ENCODE measurements around the gene TSC2. TPM values are rescaled to one million over a fixed set of nuclear protein-coding genes. Genes with fewer than 3 reads are reported as not detected.

TSC2 gene
- 35.7 and 46.6 TPM in 2 replicates for total RNA-seq
- 24.5 and 39.6 TPM in 2 replicates for polyA plus RNA-seq
- polyA plus RNA-seq (2012): 52.2 and 55.8 TPM in 2 replicates
- polyA minus RNA-seq (ENCODE audit: low replicate concordance): 242 and 267 TPM in 2 replicates

DNA sequence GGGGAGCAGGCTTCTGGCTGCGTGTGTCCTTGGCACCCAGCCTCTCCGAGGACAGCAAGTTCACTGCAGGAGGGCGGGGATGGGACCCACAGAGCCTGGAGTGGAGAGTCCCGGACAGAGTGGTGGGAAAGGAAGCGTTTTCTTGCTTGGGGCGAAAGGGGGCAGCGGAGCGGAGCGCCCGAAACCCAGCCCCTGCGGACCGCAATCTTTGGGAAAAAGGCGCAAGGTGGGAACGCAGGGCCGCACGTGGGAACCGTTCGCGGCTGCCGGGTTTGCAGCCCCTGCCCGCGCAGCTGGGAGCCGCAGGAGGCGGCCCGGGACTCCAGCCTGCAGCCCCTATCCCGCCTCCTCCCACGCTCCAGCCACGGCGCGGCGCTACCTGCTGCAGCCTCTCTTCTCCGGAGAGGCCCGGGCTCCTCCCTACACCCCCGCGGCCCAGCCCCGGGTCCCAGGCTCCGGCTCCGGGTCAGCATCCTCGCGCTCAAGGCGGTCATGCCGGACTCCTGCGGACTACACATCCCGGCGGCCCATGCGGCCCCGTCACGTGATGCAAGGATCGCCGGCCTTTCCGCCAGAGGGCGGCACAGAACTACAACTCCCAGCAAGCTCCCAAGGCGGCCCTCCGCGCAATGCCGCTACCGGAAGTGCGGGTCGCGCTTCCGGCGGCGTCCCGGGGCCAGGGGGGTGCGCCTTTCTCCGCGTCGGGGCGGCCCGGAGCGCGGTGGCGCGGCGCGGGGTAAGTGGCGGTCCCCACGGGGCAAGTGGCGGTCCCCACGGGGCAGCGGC, at the start of gene TSC2, which contains the start of gene NTHL1:
TSC2 (plus strand) TSS at position 656 of the 786 bp plus-strand sequence. CDS start 631 bp downstream, outside the sequence.
NTHL1 (minus strand) TSS at position 505 of the 786 bp plus-strand sequence; CDS start at position 494, 11 bp downstream.
- Histone ChIP-seq H3K36me3 (ENCODE audit: control insufficient read depth, insufficient read depth, low read length) (no peaks in the 10 kb centered on the region), H4K20me1 (ENCODE audit: control insufficient read depth, extremely low read depth, insufficient read depth, low read length) (no peaks in the 10 kb centered on the region), H3K4me3 (replicated peaks in 1 of 4; ENCODE audit: control extremely low read depth in 1 of 4, insufficient read depth in 1 of 4, low read depth in 3 of 4, low read length in 4 of 4) (peak within 1 kb of the TSS; percentile 68 to 90 (median 79)), H3K27me3 (ENCODE audit: control insufficient read depth, insufficient read depth, low read length) (no peaks in the 10 kb centered on the region), H3K79me2 (ENCODE audit: control insufficient read depth, insufficient read depth, low read length) (peaks cover 13% of the 10 kb centered on the region), H3K9ac (ENCODE audit: insufficient read depth, low read length) (peak within 1 kb of the TSS; percentile 69), H3K27ac (ENCODE audit: insufficient read depth, low read length) (peak within 1 kb of the TSS; percentile 19), H3K4me2 (ENCODE audit: extremely low read depth, insufficient read depth, low read length) (peak within 1 kb of the TSS; percentile 99), H3K4me1 (ENCODE audit: control insufficient read depth, extremely low read depth, insufficient read depth, low read length) (peaks cover 6% of the 10 kb centered on the region), H3K9me3 (ENCODE audit: control insufficient read depth, insufficient read depth, low read depth, low read length) (no peaks in the 10 kb centered on the region), H2AFZ (ENCODE audit: low read length) (peak within 1 kb of the TSS; percentile 43)
- DNase-seq (ENCODE audit: low read depth in 2 of 2): peak; percentile 94 to 96
- no peak for TF ChIP-seq EZH2 (IDR thresholded peaks at IDR 0.05; ENCODE audit: low read length, missing control alignments)
- TF ChIP-seq, protein P1, sequence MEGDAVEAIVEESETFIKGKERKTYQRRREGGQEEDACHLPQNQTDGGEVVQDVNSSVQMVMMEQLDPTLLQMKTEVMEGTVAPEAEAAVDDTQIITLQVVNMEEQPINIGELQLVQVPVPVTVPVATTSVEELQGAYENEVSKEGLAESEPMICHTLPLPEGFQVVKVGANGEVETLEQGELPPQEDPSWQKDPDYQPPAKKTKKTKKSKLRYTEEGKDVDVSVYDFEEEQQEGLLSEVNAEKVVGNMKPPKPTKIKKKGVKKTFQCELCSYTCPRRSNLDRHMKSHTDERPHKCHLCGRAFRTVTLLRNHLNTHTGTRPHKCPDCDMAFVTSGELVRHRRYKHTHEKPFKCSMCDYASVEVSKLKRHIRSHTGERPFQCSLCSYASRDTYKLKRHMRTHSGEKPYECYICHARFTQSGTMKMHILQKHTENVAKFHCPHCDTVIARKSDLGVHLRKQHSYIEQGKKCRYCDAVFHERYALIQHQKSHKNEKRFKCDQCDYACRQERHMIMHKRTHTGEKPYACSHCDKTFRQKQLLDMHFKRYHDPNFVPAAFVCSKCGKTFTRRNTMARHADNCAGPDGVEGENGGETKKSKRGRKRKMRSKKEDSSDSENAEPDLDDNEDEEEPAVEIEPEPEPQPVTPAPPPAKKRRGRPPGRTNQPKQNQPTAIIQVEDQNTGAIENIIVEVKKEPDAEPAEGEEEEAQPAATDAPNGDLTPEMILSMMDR (conservative IDR thresholded peaks at IDR 0.05 in 1 of 2, IDR thresholded peaks at IDR 0.05 in 1 of 2; ENCODE audit: low read depth in 1 of 2, low read length in 2 of 2): peak; percentile 35 to 39

DNA sequence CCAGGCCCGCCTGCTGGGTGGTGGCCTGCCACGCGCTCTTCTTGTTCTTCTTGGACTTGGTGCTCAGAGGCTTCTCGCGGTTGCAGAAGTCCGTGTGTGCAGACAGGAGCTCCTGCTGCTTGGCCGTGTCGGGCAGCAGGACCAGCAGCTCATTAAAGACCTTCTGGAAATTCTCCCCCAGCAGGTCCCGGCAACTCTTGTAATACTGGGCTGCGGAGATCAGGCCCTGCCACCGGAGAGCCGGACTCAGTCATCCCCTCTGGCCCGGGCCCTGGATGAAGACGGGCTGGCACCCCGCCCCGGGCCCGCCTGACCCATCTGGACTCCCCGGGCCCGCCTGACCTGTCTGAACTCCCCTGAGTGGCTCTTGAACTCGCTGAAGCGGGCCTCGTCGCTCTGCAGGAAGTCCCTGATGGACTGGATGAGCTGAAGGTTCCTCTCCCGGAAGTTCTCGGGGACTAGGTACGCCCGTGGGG, 49.4 kb upstream of the TSC2 start:
- no peak overlapping the region for H3K4me2 ChIP-seq (ENCODE audit: extremely low read depth, insufficient read depth, low read length)
- peak overlapping the region; percentile 26 for H3K27ac ChIP-seq (ENCODE audit: insufficient read depth, low read length)
- H3K27me3 ChIP-seq (ENCODE audit: control insufficient read depth, insufficient read depth, low read length): no peaks in the 10 kb centered on the region
- H3K79me2 ChIP-seq (ENCODE audit: control insufficient read depth, insufficient read depth, low read length): peaks cover 9% of the 10 kb centered on the region
- no peak overlapping the region for H2AFZ ChIP-seq (ENCODE audit: low read length)
- H3K9ac ChIP-seq (ENCODE audit: insufficient read depth, low read length): no peak overlapping the region
- no peak for TF ChIP-seq EZH2 (IDR thresholded peaks at IDR 0.05; ENCODE audit: low read length, missing control alignments)
- TF ChIP-seq, protein P1 (conservative IDR thresholded peaks at IDR 0.05 in 1 of 2, IDR thresholded peaks at IDR 0.05 in 1 of 2; ENCODE audit: low read depth in 1 of 2, low read length in 2 of 2): no peak
- H3K4me1 ChIP-seq (ENCODE audit: control insufficient read depth, extremely low read depth, insufficient read depth, low read length): peaks cover 8% of the 10 kb centered on the region
- no peaks in the 10 kb centered on the region for H3K9me3 ChIP-seq (ENCODE audit: control insufficient read depth, insufficient read depth, low read depth, low read length)
- peaks cover 41% of the 10 kb centered on the region for H3K36me3 ChIP-seq (ENCODE audit: control insufficient read depth, insufficient read depth, low read length)
- H3K4me3 ChIP-seq (replicated peaks in 1 of 4; ENCODE audit: control extremely low read depth in 1 of 4, insufficient read depth in 1 of 4, low read depth in 3 of 4, low read length in 4 of 4): no peak overlapping the region
- H4K20me1 ChIP-seq (ENCODE audit: control insufficient read depth, extremely low read depth, insufficient read depth, low read length): no peaks in the 10 kb centered on the region
- no peak for DNase-seq (ENCODE audit: low read depth in 2 of 2)
